HCT116 (cell line): ENCODE results near the gene CHAC1.

ENCODE experiments used
- EGR1 ChIP-seq: IDR thresholded peaks from 2 replicates; pipeline ENCODE4 v1.6.1; 2012; ENCODE audit warnings: low read depth
- ELF1 ChIP-seq: IDR thresholded peaks from 2 replicates; pipeline ENCODE4 v1.6.1; 2012; ENCODE audit warnings: low read depth, borderline replicate concordance
- EZH2 ChIP-seq: fragments of 200-600 bp; sonication (generic); IDR thresholded peaks from 2 replicates; pipeline ENCODE4 v1.6.1; 2017; ENCODE audit warnings: antibody characterized with exemption, mixed run types
- EZH2phosphoT487 ChIP-seq: fragments of 200-600 bp; IDR thresholded peaks from 2 replicates; pipeline ENCODE4 v1.6.1; 2018; ENCODE audit warnings: antibody characterized with exemption, borderline replicate concordance
- POLR2A ChIP-seq: IDR thresholded peaks from 2 replicates; pipeline ENCODE4 v1.7.0; 2011; ENCODE audit warnings: borderline replicate concordance; ENCODE audit not compliant: insufficient read depth, insufficient read length; ENCODE audit errors: extremely low read depth
- POLR2AphosphoS5 ChIP-seq: IDR thresholded peaks from 2 replicates; pipeline ENCODE4 v1.6.1; 2011; ENCODE audit warnings: mild to moderate bottlenecking, low read depth, low read length, moderate library complexity
- SP1 ChIP-seq: IDR thresholded peaks from 2 replicates; pipeline ENCODE4 v1.6.1; 2012; ENCODE audit warnings: low read depth
- ZBTB33 ChIP-seq: IDR thresholded peaks from 2 replicates; pipeline ENCODE4 v1.6.1; 2011; ENCODE audit warnings: mild to moderate bottlenecking, low read length, moderate library complexity; ENCODE audit not compliant: insufficient replicate concordance; ENCODE audit errors: extremely low read depth
- TF ChIP-seq, protein P1 (sequence below), 3 experiments: fragments of 200-600 bp in 1 of 3; sonication (generic) in 1 of 3; IDR thresholded peaks in 2 of 3; conservative IDR thresholded peaks in 1 of 3; 2 replicates each; pipeline ENCODE4 v1.5.1; 2012 to 2017; ENCODE audit warnings: low read depth in 2 of 3, low read length in 2 of 3, antibody characterized with exemption in 1 of 3, borderline replicate concordance in 1 of 3, control low read depth in 1 of 3, mild to moderate bottlenecking in 1 of 3, mixed read lengths in 1 of 3, mixed run types in 1 of 3, moderate library complexity in 1 of 3; ENCODE audit not compliant: insufficient read depth in 1 of 3
- TF ChIP-seq, protein P2 (sequence below): IDR thresholded peaks from 2 replicates; pipeline ENCODE4 v1.6.1; 2012

GRCh38 chr15:40915116-40915661, 38.1 kb upstream of the CHAC1 start:
- TF ChIP-seq EGR1 = no peak
- TF ChIP-seq, protein P1, sequence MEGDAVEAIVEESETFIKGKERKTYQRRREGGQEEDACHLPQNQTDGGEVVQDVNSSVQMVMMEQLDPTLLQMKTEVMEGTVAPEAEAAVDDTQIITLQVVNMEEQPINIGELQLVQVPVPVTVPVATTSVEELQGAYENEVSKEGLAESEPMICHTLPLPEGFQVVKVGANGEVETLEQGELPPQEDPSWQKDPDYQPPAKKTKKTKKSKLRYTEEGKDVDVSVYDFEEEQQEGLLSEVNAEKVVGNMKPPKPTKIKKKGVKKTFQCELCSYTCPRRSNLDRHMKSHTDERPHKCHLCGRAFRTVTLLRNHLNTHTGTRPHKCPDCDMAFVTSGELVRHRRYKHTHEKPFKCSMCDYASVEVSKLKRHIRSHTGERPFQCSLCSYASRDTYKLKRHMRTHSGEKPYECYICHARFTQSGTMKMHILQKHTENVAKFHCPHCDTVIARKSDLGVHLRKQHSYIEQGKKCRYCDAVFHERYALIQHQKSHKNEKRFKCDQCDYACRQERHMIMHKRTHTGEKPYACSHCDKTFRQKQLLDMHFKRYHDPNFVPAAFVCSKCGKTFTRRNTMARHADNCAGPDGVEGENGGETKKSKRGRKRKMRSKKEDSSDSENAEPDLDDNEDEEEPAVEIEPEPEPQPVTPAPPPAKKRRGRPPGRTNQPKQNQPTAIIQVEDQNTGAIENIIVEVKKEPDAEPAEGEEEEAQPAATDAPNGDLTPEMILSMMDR (IDR thresholded peaks at IDR 0.05 in 2 of 3, conservative IDR thresholded peaks at IDR 0.05 in 1 of 3; ENCODE audit: borderline replicate concordance in 1 of 3, insufficient read depth in 1 of 3, low read depth in 2 of 3, low read length in 2 of 3) = no peak
- TF ChIP-seq POLR2AphosphoS5 = no peak
- no peak for TF ChIP-seq SP1
- TF ChIP-seq EZH2 = no peak
- no peak for TF ChIP-seq POLR2A
- no peak for TF ChIP-seq ELF1
- no peak for TF ChIP-seq ZBTB33
- TF ChIP-seq, protein P2, sequence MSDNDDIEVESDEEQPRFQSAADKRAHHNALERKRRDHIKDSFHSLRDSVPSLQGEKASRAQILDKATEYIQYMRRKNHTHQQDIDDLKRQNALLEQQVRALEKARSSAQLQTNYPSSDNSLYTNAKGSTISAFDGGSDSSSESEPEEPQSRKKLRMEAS = no peak
- TF ChIP-seq EZH2phosphoT487 = no peak
